Tibial nerve (tissue), 4 donors: Measurements from ENCODE around the gene TACSTD2. TPM values are rescaled to one million over a fixed set of nuclear protein-coding genes. Genes with fewer than 3 reads are reported as not detected.
"Not testable (repeated sequence)": the region's sequence is repeated elsewhere in the genome, so short reads cannot be mapped to it uniquely, and the experiment has no call there.

ENCODE experiments used
- DNase-seq, 2 donors: peaks; one replicate each; pipeline ENCODE4 v3.0.0-alpha.2; 2019; ENCODE audit warnings: low spot score in 2 of 2
- H3K27ac ChIP-seq, 4 donors: fragments of 200-600 bp; sonication (generic) in 3 of 4; one replicate each; pipeline ENCODE4 v1.5.1; 2017 to 2019; ENCODE audit warnings: mild to moderate bottlenecking in 1 of 4
- H3K27me3 ChIP-seq, 2 donors: fragments of 200-600 bp; sonication (generic) in 1 of 2; one replicate each; pipeline versions ENCODE4 v1.5.1 to v1.6.0; 2017 to 2019
- H3K36me3 ChIP-seq, 3 donors: fragments of 200-600 bp; sonication (generic); one replicate each; pipeline ENCODE4 v1.5.1; 2018 to 2019
- H3K4me1 ChIP-seq, 4 donors: fragments of 200-600 bp; sonication (generic) in 3 of 4; one replicate each; pipeline ENCODE4 v1.5.1; 2017 to 2019
- H3K4me3 ChIP-seq, 4 donors: fragments of 200-600 bp; sonication (generic) in 3 of 4; one replicate each; pipeline ENCODE4 v1.5.1; 2017 to 2019; ENCODE audit warnings: mild to moderate bottlenecking in 1 of 4, moderate library complexity in 1 of 4
- H3K9me3 ChIP-seq, 4 donors: fragments of 200-600 bp; sonication (generic) in 3 of 4; one replicate each; pipeline ENCODE4 v1.5.1; 2017 to 2019
- CTCF ChIP-seq, 5 experiments: fragments of 200-600 bp in 3 of 5; fragments of 450-650 bp in 2 of 5; sonication (generic) in 3 of 5; IDR thresholded peaks; one replicate each; pipeline ENCODE4 v1.5.1; 2016 to 2019; ENCODE audit warnings: antibody characterized with exemption in 5 of 5, mild to moderate bottlenecking in 3 of 5, moderate library complexity in 2 of 5
- EP300 ChIP-seq, 2 donors: sonication (generic); formaldehyde crosslinking; IDR thresholded peaks; one replicate each; pipeline ENCODE4 v1.6.1; 2017; ENCODE audit warnings: antibody characterized with exemption in 2 of 2, mild to moderate bottlenecking in 1 of 2
- POLR2A ChIP-seq, 2 donors: fragments of 450-650 bp; IDR thresholded peaks; one replicate each; pipeline ENCODE4 v1.6.1; 2017; ENCODE audit warnings: antibody characterized with exemption in 2 of 2, mild to moderate bottlenecking in 2 of 2, moderate library complexity in 2 of 2
- WGBS, 2 donors: methylation state at CpG; one replicate each; pipeline ENCODE4 v1.1.5; 2018; 5-methylcytosine and 5-hydroxymethylcytosine counted together
- total RNA-seq, 4 donors: library from RNA; depleted of rRNA; stranded (reverse); fragments of >200 nt; gene quantifications; one replicate each; pipeline ENCODE4 v1.1.0, GENCODE V29; 2016

The TACSTD2 gene
- total RNA-seq, 4 donors from 2014 or later: 5.3 to 11.6 (median 7.9) TPM

- H3K36me3 ChIP-seq: no peaks in the 10 kb centered on the region
- no peak for DNase-seq
- no peak overlapping the region for H3K27ac ChIP-seq
- WGBS, 2 donors: 85 to 90% methylated on average over 2 of the region's 2 CpGs
- TF ChIP-seq EP300 (IDR thresholded peaks at IDR 0.05) (no peak), CTCF (IDR thresholded peaks at IDR 0.05) (no peak), POLR2A (IDR thresholded peaks at IDR 0.05) (no peak)
- H3K4me3 ChIP-seq: no peak overlapping the region
- no peaks in the 10 kb centered on the region for H3K4me1 ChIP-seq
- H3K9me3 ChIP-seq: peaks cover 0 to 27% (median under 1%) of the 10 kb centered on the region in 4 donors
- H3K27me3 ChIP-seq: no peaks in the 10 kb centered on the region
Measured at GRCh38 chr1:58608945-58609344, 31.9 kb upstream of the TACSTD2 start.

GRCh38 chr1:58608297-58608696 lies 31.2 kb upstream of the TACSTD2 start:
- Histone ChIP-seq H3K36me3 (no peaks in the 10 kb centered on the region), H3K27me3 (no peaks in the 10 kb centered on the region), H3K4me3 (no peak overlapping the region), H3K27ac (no peak overlapping the region), H3K9me3 (peaks cover 0 to 30% (median 3%) of the 10 kb centered on the region in 4 donors), H3K4me1 (no peaks in the 10 kb centered on the region)
- no peak for DNase-seq
- TF ChIP-seq CTCF (IDR thresholded peaks at IDR 0.05) (no peak), EP300 (IDR thresholded peaks at IDR 0.05) (no peak), POLR2A (IDR thresholded peaks at IDR 0.05) (no peak)

- DNase-seq: no peak
- H3K27ac ChIP-seq: no peak overlapping the region
- WGBS, 2 donors: 68 to 79% methylated on average over 3 of the region's 3 CpGs
- H3K9me3 ChIP-seq: peaks cover 0 to 30% (median 3%) of the 10 kb centered on the region in 4 donors
- no peak overlapping the region for H3K4me3 ChIP-seq
- TF ChIP-seq CTCF (IDR thresholded peaks at IDR 0.05) (no peak), EP300 (IDR thresholded peaks at IDR 0.05) (no peak), POLR2A (IDR thresholded peaks at IDR 0.05) (no peak)
- H3K27me3 ChIP-seq: no peaks in the 10 kb centered on the region
- H3K4me1 ChIP-seq: no peaks in the 10 kb centered on the region
- no peaks in the 10 kb centered on the region for H3K36me3 ChIP-seq
Measured at GRCh38 chr1:58607391-58607790, 30.3 kb upstream of the TACSTD2 start.

GRCh38 chr1:58601921-58602320 lies 24.9 kb upstream of the TACSTD2 start:
- not testable (repeated sequence) for H3K4me3 ChIP-seq, DNase-seq, H3K27me3 ChIP-seq, H3K36me3 ChIP-seq, H3K4me1 ChIP-seq, H3K27ac ChIP-seq
- WGBS, 2 donors: 93 to 100% methylated on average over 1 of the region's 1 CpG
- peaks cover 0 to 25% (median 3%) of the 10 kb centered on the region in 4 donors for H3K9me3 ChIP-seq

- TF ChIP-seq POLR2A (IDR thresholded peaks at IDR 0.05) (no peak), CTCF (IDR thresholded peaks at IDR 0.05) (no peak), EP300 (IDR thresholded peaks at IDR 0.05) (no peak)
- H3K27ac ChIP-seq: peak overlapping the region in 3 of 4 donors; percentile 24 to 82 (median 69)
- 72 to 86% methylated on average over 6 of the region's 6 CpGs for WGBS, 2 donors
- no peak for DNase-seq
- H3K4me1 ChIP-seq: peaks cover 0 to 19% (median 0%) of the 10 kb centered on the region in 4 donors
- no peak overlapping the region for H3K4me3 ChIP-seq
- no peaks in the 10 kb centered on the region for H3K36me3 ChIP-seq
- H3K27me3 ChIP-seq: no peaks in the 10 kb centered on the region
- H3K9me3 ChIP-seq: no peaks in the 10 kb centered on the region
Measured at GRCh38 chr1:58597996-58598395, 20.9 kb upstream of the TACSTD2 start.

GRCh38 chr1:58597076-58597475 lies 20.0 kb upstream of the TACSTD2 start:
- Histone ChIP-seq H3K4me1 (peaks cover 0 to 29% (median 4%) of the 10 kb centered on the region in 4 donors), H3K36me3 (no peaks in the 10 kb centered on the region), H3K27ac (peak overlapping the region in 3 of 4 donors; percentile 30 to 82 (median 69)), H3K4me3 (no peak overlapping the region), H3K27me3 (no peaks in the 10 kb centered on the region), H3K9me3 (no peaks in the 10 kb centered on the region)
- WGBS, 2 donors: 16 to 24% methylated on average over 9 of the region's 9 CpGs
- TF ChIP-seq CTCF (IDR thresholded peaks at IDR 0.05): no peak
- TF ChIP-seq EP300 (IDR thresholded peaks at IDR 0.05): peak in 1 of 2 donors; percentile 26
- no peak for DNase-seq
